Measurements from ENCODE around the gene MSANTD3.
"Not testable (repeated sequence)": the region's sequence is repeated elsewhere in the genome, so short reads cannot be mapped to it uniquely, and the experiment has no call there.

- TF ChIP-seq CTCF, POLR2A (IDR thresholded peaks at IDR 0.05): not testable (repeated sequence)
Observed at GRCh38 chr9:100392989-100393388, 34.0 kb upstream of the MSANTD3 start.
